Osteocyte (in vitro differentiated cells): ENCODE data around the gene CASZ1. TPM values are rescaled to one million over a fixed set of nuclear protein-coding genes. Genes with fewer than 3 reads are reported as not detected.

Source experiments
- DNase-seq: peaks from one replicate; pipeline ENCODE4 v3.0.0; 2021; ENCODE audit warnings: mixed read lengths; ENCODE audit not compliant: unreplicated experiment; ENCODE audit errors: extremely low spot score
- H3K27ac Mint-ChIP-seq: one replicate; pipeline ENCODE4 v1.8.0; 2021; ENCODE audit warnings: mild to moderate bottlenecking, mixed read lengths; ENCODE audit not compliant: unreplicated experiment
- H3K27me3 Mint-ChIP-seq: one replicate; pipeline ENCODE4 v1.8.0; 2021; ENCODE audit warnings: mixed read lengths; ENCODE audit not compliant: unreplicated experiment
- H3K36me3 Mint-ChIP-seq: one replicate; pipeline ENCODE4 v1.8.0; 2021; ENCODE audit warnings: mixed read lengths; ENCODE audit not compliant: unreplicated experiment
- H3K4me1 Mint-ChIP-seq: one replicate; pipeline ENCODE4 v1.8.0; 2021; ENCODE audit warnings: mixed read lengths; ENCODE audit not compliant: unreplicated experiment
- H3K4me3 Mint-ChIP-seq: one replicate; pipeline ENCODE4 v1.8.0; 2021; ENCODE audit warnings: mild to moderate bottlenecking, moderate library complexity, mixed read lengths; ENCODE audit not compliant: unreplicated experiment
- H3K9me3 Mint-ChIP-seq: one replicate; pipeline ENCODE4 v1.8.0; 2021; ENCODE audit warnings: mixed read lengths; ENCODE audit not compliant: unreplicated experiment
- CTCF ChIP-seq: fragments of 200-600 bp; sonication (generic); IDR thresholded peaks from 2 replicates; pipeline ENCODE4 v1.5.0; 2021; ENCODE audit warnings: antibody characterized with exemption, mild to moderate bottlenecking, moderate library complexity
- total RNA-seq: library from RNA; stranded (reverse); gene quantifications from 2 replicates; pipeline ENCODE4 v1.2.1, GENCODE V29; 2021

The CASZ1 gene
- total RNA-seq, 1 donor from 2014 or later: 1.2 TPM

GRCh38 chr1:10709646-10710045 lies 86.8 kb downstream of the CASZ1 start:
- no peak for DNase-seq
- Mint-ChIP-seq H3K27ac (no peak overlapping the region), H3K4me3 (no peak overlapping the region), H3K9me3 (no peaks in the 10 kb centered on the region), H3K4me1 (peaks cover 6% of the 10 kb centered on the region), H3K27me3 (peaks cover 15% of the 10 kb centered on the region), H3K36me3 (no peaks in the 10 kb centered on the region)
- TF ChIP-seq CTCF: no peak

GRCh38 chr1:10709165-10709564 lies 87.3 kb downstream of the CASZ1 start:
- TF ChIP-seq CTCF: no peak
- H3K4me3 Mint-ChIP-seq: no peak overlapping the region
- no peak overlapping the region for H3K27ac Mint-ChIP-seq
- peaks cover 15% of the 10 kb centered on the region for H3K27me3 Mint-ChIP-seq
- H3K4me1 Mint-ChIP-seq: peaks cover 4% of the 10 kb centered on the region
- no peaks in the 10 kb centered on the region for H3K9me3 Mint-ChIP-seq
- no peak for DNase-seq
- no peaks in the 10 kb centered on the region for H3K36me3 Mint-ChIP-seq

- H3K9me3 Mint-ChIP-seq: no peaks in the 10 kb centered on the region
- H3K27ac Mint-ChIP-seq: no peak overlapping the region
- DNase-seq: no peak
- peaks cover 19% of the 10 kb centered on the region for H3K27me3 Mint-ChIP-seq
- no peak for TF ChIP-seq CTCF
- H3K36me3 Mint-ChIP-seq: no peaks in the 10 kb centered on the region
- no peak overlapping the region for H3K4me3 Mint-ChIP-seq
- H3K4me1 Mint-ChIP-seq: peaks cover 5% of the 10 kb centered on the region
These were observed 87.7 kb downstream of the CASZ1 start for GRCh38 chr1:10708757-10709156.

GRCh38 chr1:10707208-10707607 lies 89.2 kb downstream of the CASZ1 start:
- Mint-ChIP-seq H3K27me3 (peaks cover 18% of the 10 kb centered on the region), H3K4me3 (no peak overlapping the region), H3K4me1 (peaks cover 5% of the 10 kb centered on the region), H3K36me3 (no peaks in the 10 kb centered on the region), H3K27ac (no peak overlapping the region), H3K9me3 (no peaks in the 10 kb centered on the region)
- no peak for TF ChIP-seq CTCF
- DNase-seq: no peak

GRCh38 chr1:10706376-10706913 lies 90.0 kb downstream of the CASZ1 start:
- H3K27ac Mint-ChIP-seq: no peak overlapping the region
- DNase-seq: no peak
- peaks cover 16% of the 10 kb centered on the region for H3K27me3 Mint-ChIP-seq
- H3K36me3 Mint-ChIP-seq: no peaks in the 10 kb centered on the region
- H3K9me3 Mint-ChIP-seq: no peaks in the 10 kb centered on the region
- TF ChIP-seq CTCF: no peak
- peaks cover 5% of the 10 kb centered on the region for H3K4me1 Mint-ChIP-seq
- no peak overlapping the region for H3K4me3 Mint-ChIP-seq
